ENCODE results near the gene VEZT. TPM values are rescaled to one million over a fixed set of nuclear protein-coding genes. Genes with fewer than 3 reads are reported as not detected.

The VEZT gene
- total RNA-seq (2014; rRNA removed; shearing (Covaris generic)) (52.5 and 57.7 TPM in 2 replicates), total RNA-seq (2022) (77.1 and 93.5 TPM in 2 replicates), Bru-seq, nascent RNA (percentile 93 among the genes with signal in this experiment), BruChase-seq, experiment 1, labeled RNA remaining after a 6-hour chase (percentile 79 among the genes with signal in this experiment), BruChase-seq, experiment 2, labeled RNA remaining after a 2-hour chase (percentile 85 among the genes with signal in this experiment)
- long read RNA-seq, full-length matches to known transcripts, result 30 of 87 reads
- long read RNA-seq, partial matches to known transcripts, result 10 of 87 reads
- long read RNA-seq, other reads (novel, unspliced or antisense), result 47 of 87 reads

GRCh38 chr12:95217377-95218149 is at the start of gene VEZT, which contains the start of gene FGD6:
Gene VEZT (plus strand): TSS chr12:95217807. CDS start chr12:95217851, 44 bp downstream.
Gene FGD6 (minus strand): TSS chr12:95217467. CDS start chr12:95217240, 227 bp downstream.
- POLR2A ChIA-PET, result interaction anchor here (0.6 to 4.9 kb wide), 8 partner anchors 8 to 175 kb away, joined by 3 to 44 read pairs (median 4); no protein-coding TSS in a partner anchor
- peaks cover 4% of the 10 kb centered on the region; the same call in 1 of the 2 replicates for H3K9me3 ChIP-seq (ENCODE audit: low read length)
- H3K79me2 ChIP-seq (ENCODE audit: insufficient read depth, low read depth, low read length), result peaks cover 92% of the 10 kb centered on the region
- H3K4me3 ChIP-seq (ENCODE audit: low read depth, low read length, poor library complexity, severe bottlenecking), result peak within 1 kb of the TSS; percentile 85
- peak within 1 kb of the TSS; percentile 82 for H3K27ac ChIP-seq (ENCODE audit: low read depth, low read length, poor library complexity, severe bottlenecking)
- TF ChIP-seq EZH2phosphoT487 (IDR thresholded peaks at IDR 0.05; ENCODE audit: borderline replicate concordance, low read depth, low read length) (no peak), CTCF (conservative IDR thresholded peaks at IDR 0.05; ENCODE audit: low read length) (peak; percentile 76)
- peak within 1 kb of the TSS; percentile 75 for H2AFZ ChIP-seq (ENCODE audit: low read length)
- no TSS peak for BruUV-seq (replicated peaks)
- peaks cover 3% of the 10 kb centered on the region; the same call in 1 of the 2 replicates for H4K20me1 ChIP-seq (ENCODE audit: insufficient read depth, low read length)
- intact Hi-C loops (cut with micrococcal nuclease; ENCODE audit: unreplicated experiment), result loop anchor here (1.0 to 2.0 kb wide), 5 partner anchors 100 to 317 kb away; partner anchors contain the start of genes METAP2 and NR2C1
- H3K36me3 ChIP-seq (ENCODE audit: insufficient read depth, low read length), result peaks cover 19% of the 10 kb centered on the region
- H3K9me2 ChIP-seq (ENCODE audit: insufficient read depth, low read length), result no peaks in the 10 kb centered on the region
- CTCF ChIA-PET (ENCODE audit: unreplicated experiment), result no interaction called here
- peak within 1 kb of the TSS; percentile 89 for H3K4me2 ChIP-seq (ENCODE audit: low read length)
- DNase-seq (ENCODE audit: low spot score), result peak; percentile 100
- peaks cover 43% of the 10 kb centered on the region for H3K4me1 ChIP-seq (ENCODE audit: insufficient read depth, low read length, poor library complexity, severe bottlenecking)

GRCh38 chr12:95168746-95169145 is 48.9 kb upstream of the VEZT start:
- intact Hi-C loops (cut with micrococcal nuclease; ENCODE audit: unreplicated experiment), result no loop called here
- Histone ChIP-seq H3K79me2 (ENCODE audit: insufficient read depth, low read depth, low read length) (no peaks in the 10 kb centered on the region), H4K20me1 (ENCODE audit: insufficient read depth, low read length) (no peaks in the 10 kb centered on the region), H3K36me3 (ENCODE audit: insufficient read depth, low read length) (peaks cover 3% of the 10 kb centered on the region; the same call in 1 of the 2 replicates), H2AFZ (ENCODE audit: low read length) (no peak overlapping the region), H3K27ac (ENCODE audit: low read depth, low read length, poor library complexity, severe bottlenecking) (no peak overlapping the region), H3K9me3 (ENCODE audit: low read length) (no peaks in the 10 kb centered on the region), H3K9me2 (ENCODE audit: insufficient read depth, low read length) (no peaks in the 10 kb centered on the region), H3K4me2 (ENCODE audit: low read length) (no peak overlapping the region), H3K4me3 (ENCODE audit: low read depth, low read length, poor library complexity, severe bottlenecking) (no peak overlapping the region), H3K4me1 (ENCODE audit: insufficient read depth, low read length, poor library complexity, severe bottlenecking) (no peaks in the 10 kb centered on the region)
- DNase-seq (ENCODE audit: low spot score), result no peak
- TSS peak; percentile 42 for BruUV-seq (replicated peaks)
- ChIA-PET CTCF (ENCODE audit: unreplicated experiment) (no interaction called here), POLR2A (interaction anchor here (0.6 to 0.7 kb wide), 2 partner anchors 292 to 353 kb away, joined by 3 to 5 read pairs; no protein-coding TSS in a partner anchor)
- no peak for TF ChIP-seq CTCF (conservative IDR thresholded peaks at IDR 0.05; ENCODE audit: low read length)

Measured in OCI-LY7 (cell line).